ENCODE data around the gene INSRR.

DNA sequence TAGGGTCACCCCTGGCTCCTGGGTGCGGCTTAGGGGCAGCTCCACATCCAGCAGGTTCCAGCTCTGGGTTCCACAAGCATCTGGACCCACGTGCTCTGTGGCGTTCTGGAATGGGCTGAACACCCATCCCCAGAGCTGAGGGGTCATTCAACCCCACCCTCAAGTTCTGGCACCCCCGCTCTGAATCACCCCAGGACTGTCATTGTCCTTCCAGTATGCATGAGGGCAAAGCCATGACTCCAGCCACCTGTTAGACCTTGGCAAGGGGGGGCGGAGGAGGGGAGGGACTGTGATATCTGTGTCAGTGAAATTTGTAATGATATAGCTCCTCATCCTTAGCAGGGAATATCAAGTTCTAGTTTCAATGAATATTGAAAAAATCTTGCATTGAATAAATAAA lies 12.3 kb downstream of the INSRR start:
- TF ChIP-seq, protein P1, sequence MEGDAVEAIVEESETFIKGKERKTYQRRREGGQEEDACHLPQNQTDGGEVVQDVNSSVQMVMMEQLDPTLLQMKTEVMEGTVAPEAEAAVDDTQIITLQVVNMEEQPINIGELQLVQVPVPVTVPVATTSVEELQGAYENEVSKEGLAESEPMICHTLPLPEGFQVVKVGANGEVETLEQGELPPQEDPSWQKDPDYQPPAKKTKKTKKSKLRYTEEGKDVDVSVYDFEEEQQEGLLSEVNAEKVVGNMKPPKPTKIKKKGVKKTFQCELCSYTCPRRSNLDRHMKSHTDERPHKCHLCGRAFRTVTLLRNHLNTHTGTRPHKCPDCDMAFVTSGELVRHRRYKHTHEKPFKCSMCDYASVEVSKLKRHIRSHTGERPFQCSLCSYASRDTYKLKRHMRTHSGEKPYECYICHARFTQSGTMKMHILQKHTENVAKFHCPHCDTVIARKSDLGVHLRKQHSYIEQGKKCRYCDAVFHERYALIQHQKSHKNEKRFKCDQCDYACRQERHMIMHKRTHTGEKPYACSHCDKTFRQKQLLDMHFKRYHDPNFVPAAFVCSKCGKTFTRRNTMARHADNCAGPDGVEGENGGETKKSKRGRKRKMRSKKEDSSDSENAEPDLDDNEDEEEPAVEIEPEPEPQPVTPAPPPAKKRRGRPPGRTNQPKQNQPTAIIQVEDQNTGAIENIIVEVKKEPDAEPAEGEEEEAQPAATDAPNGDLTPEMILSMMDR (IDR thresholded peaks at IDR 0.05; ENCODE audit: insufficient read depth, low read length, poor library complexity, severe bottlenecking) = no peak
- TF ChIP-seq EZH2phosphoT487 (conservative IDR thresholded peaks at IDR 0.05; ENCODE audit: low read length) = no peak
